K562 (cell line): ENCODE data around the gene WDR83. TPM values are rescaled to one million over a fixed set of nuclear protein-coding genes. Genes with fewer than 3 reads are reported as not detected.

ENCODE experiments used
- ILF3 ChIP-seq: fragments of 450-650 bp; IDR thresholded peaks from 2 replicates; pipeline ENCODE4 v1.6.1; 2018; ENCODE audit warnings: antibody characterized with exemption, mild to moderate bottlenecking, moderate library complexity, borderline replicate concordance
- MBD2 ChIP-seq: sonication (generic); IDR thresholded peaks from 2 replicates; pipeline ENCODE4 v1.6.1; 2016; ENCODE audit warnings: low read depth, borderline replicate concordance
- MTA3 ChIP-seq: fragments of 450-650 bp; formaldehyde crosslinking; IDR thresholded peaks from 2 replicates; pipeline ENCODE4 v1.6.1; 2017; ENCODE audit warnings: mild to moderate bottlenecking, borderline replicate concordance
- SP1 ChIP-seq: sonication (generic); formaldehyde crosslinking; IDR thresholded peaks from 2 replicates; pipeline ENCODE4 v1.8.1; 2022; ENCODE audit warnings: mild to moderate bottlenecking, missing genetic modification reagents
- ZNF511 ChIP-seq: sonication (generic); formaldehyde crosslinking; IDR thresholded peaks from 2 replicates; pipeline ENCODE4 v1.8.0; 2022; ENCODE audit warnings: mild to moderate bottlenecking, missing genetic modification reagents
- polyA plus RNA-seq, 8 experiments: library from polyadenylated mRNA; depleted of rRNA in 4 of 8; stranded (reverse) in 5 of 8; unstranded in 3 of 8; fragments of >200 nt; fragmentation: Nextera tagmentation in 2 of 8; fragmentation: Illumina TruSeq in 1 of 8; extraction: Ambion mirVana in 2 of 8; extraction: Trizol in 1 of 8; gene quantifications; 2 replicates each; pipeline versions ENCODE4 v1.2.1 to v1.2.3, GENCODE V29; 2011 to 2014; ENCODE audit warnings: inconsistent platforms in 1 of 8, missing spikeins in 1 of 8
- total RNA-seq, 7 experiments: library from RNA; depleted of rRNA in 6 of 7; stranded (reverse); fragments of >200 nt in 6 of 7; fragmentation: Illumina TruSeq in 2 of 7; extraction: Trizol in 2 of 7; gene quantifications; 2 replicates each; pipeline versions ENCODE4 v1.2.1 to v1.2.3, GENCODE V29; 2011 to 2021; ENCODE audit warnings: low replicate concordance in 1 of 7
- TF ChIP-seq, protein P1 (sequence below): IDR thresholded peaks from 2 replicates; pipeline ENCODE4 v1.6.1; 2014; ENCODE audit warnings: antibody characterized with exemption
- TF ChIP-seq, protein P2 (sequence below): fragments of 450-650 bp; formaldehyde crosslinking; conservative IDR thresholded peaks from 2 replicates; pipeline ENCODE4 v1.4.0; 2022; ENCODE audit warnings: mild to moderate bottlenecking, missing genetic modification characterization
- TF ChIP-seq, protein P3 (sequence below): fragments of 450-650 bp; IDR thresholded peaks from 2 replicates; pipeline ENCODE4 v1.6.1; 2016; ENCODE audit warnings: mild to moderate bottlenecking, moderate library complexity

The WDR83 gene
- total and polyA plus RNA-seq, 9 of the 15 experiments (the other 6 are each of a cell fraction or from before 2014, with no cell fraction given): 0.52 to 21.3 (median 4.2) TPM

GRCh38 chr19:12669270-12670158 is 2.9 kb downstream of the WDR83 start (continued):
- TF ChIP-seq, protein P1, sequence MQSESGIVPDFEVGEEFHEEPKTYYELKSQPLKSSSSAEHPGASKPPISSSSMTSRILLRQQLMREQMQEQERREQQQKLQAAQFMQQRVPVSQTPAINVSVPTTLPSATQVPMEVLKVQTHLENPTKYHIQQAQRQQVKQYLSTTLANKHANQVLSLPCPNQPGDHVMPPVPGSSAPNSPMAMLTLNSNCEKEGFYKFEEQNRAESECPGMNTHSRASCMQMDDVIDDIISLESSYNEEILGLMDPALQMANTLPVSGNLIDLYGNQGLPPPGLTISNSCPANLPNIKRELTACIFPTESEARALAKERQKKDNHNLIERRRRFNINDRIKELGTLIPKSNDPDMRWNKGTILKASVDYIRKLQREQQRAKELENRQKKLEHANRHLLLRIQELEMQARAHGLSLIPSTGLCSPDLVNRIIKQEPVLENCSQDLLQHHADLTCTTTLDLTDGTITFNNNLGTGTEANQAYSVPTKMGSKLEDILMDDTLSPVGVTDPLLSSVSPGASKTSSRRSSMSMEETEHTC: no peak
- 0 out of 2 replicates have a peak, but pooled peaks have one; percentile 16 for TF ChIP-seq ILF3
- peak; percentile 31; the same call in 1 of the 2 replicates for TF ChIP-seq MBD2
- TF ChIP-seq, protein P2, sequence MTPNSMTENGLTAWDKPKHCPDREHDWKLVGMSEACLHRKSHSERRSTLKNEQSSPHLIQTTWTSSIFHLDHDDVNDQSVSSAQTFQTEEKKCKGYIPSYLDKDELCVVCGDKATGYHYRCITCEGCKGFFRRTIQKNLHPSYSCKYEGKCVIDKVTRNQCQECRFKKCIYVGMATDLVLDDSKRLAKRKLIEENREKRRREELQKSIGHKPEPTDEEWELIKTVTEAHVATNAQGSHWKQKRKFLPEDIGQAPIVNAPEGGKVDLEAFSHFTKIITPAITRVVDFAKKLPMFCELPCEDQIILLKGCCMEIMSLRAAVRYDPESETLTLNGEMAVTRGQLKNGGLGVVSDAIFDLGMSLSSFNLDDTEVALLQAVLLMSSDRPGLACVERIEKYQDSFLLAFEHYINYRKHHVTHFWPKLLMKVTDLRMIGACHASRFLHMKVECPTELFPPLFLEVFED (CRISPR knock-in tag): peak; percentile 13; the same call in 1 of the 2 replicates
- TF ChIP-seq MTA3: peak; percentile 88; the same call in 1 of the 2 replicates
- TF ChIP-seq SP1: peak; percentile 62
- TF ChIP-seq ZNF511 (CRISPR knock-in tag): peak; percentile 0; the same call in 1 of the 2 replicates
- TF ChIP-seq, protein P3, sequence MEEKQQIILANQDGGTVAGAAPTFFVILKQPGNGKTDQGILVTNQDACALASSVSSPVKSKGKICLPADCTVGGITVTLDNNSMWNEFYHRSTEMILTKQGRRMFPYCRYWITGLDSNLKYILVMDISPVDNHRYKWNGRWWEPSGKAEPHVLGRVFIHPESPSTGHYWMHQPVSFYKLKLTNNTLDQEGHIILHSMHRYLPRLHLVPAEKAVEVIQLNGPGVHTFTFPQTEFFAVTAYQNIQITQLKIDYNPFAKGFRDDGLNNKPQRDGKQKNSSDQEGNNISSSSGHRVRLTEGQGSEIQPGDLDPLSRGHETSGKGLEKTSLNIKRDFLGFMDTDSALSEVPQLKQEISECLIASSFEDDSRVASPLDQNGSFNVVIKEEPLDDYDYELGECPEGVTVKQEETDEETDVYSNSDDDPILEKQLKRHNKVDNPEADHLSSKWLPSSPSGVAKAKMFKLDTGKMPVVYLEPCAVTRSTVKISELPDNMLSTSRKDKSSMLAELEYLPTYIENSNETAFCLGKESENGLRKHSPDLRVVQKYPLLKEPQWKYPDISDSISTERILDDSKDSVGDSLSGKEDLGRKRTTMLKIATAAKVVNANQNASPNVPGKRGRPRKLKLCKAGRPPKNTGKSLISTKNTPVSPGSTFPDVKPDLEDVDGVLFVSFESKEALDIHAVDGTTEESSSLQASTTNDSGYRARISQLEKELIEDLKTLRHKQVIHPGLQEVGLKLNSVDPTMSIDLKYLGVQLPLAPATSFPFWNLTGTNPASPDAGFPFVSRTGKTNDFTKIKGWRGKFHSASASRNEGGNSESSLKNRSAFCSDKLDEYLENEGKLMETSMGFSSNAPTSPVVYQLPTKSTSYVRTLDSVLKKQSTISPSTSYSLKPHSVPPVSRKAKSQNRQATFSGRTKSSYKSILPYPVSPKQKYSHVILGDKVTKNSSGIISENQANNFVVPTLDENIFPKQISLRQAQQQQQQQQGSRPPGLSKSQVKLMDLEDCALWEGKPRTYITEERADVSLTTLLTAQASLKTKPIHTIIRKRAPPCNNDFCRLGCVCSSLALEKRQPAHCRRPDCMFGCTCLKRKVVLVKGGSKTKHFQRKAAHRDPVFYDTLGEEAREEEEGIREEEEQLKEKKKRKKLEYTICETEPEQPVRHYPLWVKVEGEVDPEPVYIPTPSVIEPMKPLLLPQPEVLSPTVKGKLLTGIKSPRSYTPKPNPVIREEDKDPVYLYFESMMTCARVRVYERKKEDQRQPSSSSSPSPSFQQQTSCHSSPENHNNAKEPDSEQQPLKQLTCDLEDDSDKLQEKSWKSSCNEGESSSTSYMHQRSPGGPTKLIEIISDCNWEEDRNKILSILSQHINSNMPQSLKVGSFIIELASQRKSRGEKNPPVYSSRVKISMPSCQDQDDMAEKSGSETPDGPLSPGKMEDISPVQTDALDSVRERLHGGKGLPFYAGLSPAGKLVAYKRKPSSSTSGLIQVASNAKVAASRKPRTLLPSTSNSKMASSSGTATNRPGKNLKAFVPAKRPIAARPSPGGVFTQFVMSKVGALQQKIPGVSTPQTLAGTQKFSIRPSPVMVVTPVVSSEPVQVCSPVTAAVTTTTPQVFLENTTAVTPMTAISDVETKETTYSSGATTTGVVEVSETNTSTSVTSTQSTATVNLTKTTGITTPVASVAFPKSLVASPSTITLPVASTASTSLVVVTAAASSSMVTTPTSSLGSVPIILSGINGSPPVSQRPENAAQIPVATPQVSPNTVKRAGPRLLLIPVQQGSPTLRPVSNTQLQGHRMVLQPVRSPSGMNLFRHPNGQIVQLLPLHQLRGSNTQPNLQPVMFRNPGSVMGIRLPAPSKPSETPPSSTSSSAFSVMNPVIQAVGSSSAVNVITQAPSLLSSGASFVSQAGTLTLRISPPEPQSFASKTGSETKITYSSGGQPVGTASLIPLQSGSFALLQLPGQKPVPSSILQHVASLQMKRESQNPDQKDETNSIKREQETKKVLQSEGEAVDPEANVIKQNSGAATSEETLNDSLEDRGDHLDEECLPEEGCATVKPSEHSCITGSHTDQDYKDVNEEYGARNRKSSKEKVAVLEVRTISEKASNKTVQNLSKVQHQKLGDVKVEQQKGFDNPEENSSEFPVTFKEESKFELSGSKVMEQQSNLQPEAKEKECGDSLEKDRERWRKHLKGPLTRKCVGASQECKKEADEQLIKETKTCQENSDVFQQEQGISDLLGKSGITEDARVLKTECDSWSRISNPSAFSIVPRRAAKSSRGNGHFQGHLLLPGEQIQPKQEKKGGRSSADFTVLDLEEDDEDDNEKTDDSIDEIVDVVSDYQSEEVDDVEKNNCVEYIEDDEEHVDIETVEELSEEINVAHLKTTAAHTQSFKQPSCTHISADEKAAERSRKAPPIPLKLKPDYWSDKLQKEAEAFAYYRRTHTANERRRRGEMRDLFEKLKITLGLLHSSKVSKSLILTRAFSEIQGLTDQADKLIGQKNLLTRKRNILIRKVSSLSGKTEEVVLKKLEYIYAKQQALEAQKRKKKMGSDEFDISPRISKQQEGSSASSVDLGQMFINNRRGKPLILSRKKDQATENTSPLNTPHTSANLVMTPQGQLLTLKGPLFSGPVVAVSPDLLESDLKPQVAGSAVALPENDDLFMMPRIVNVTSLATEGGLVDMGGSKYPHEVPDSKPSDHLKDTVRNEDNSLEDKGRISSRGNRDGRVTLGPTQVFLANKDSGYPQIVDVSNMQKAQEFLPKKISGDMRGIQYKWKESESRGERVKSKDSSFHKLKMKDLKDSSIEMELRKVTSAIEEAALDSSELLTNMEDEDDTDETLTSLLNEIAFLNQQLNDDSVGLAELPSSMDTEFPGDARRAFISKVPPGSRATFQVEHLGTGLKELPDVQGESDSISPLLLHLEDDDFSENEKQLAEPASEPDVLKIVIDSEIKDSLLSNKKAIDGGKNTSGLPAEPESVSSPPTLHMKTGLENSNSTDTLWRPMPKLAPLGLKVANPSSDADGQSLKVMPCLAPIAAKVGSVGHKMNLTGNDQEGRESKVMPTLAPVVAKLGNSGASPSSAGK: peak; percentile 61; the same call in 1 of the 2 replicates
